ENCODE results near the gene EML2. TPM values are rescaled to one million over a fixed set of nuclear protein-coding genes. Genes with fewer than 3 reads are reported as not detected.

Gene EML2
- total RNA-seq, 2 donors from 2014 or later, result 21.7 to 34.8 TPM

- H3K4me1 ChIP-seq (ENCODE audit: control insufficient read depth in 1 of 2, low read depth in 2 of 2), result peaks cover 0 to 13% of the 10 kb centered on the region in 2 donors
- H3K9me3 ChIP-seq, result no peaks in the 10 kb centered on the region
- no peaks in the 10 kb centered on the region for H3K27me3 ChIP-seq (replicated peaks; ENCODE audit: insufficient read depth)
- no peak for TF ChIP-seq CTCF (IDR thresholded peaks at IDR 0.05)
- no peak overlapping the region for H3K27ac ChIP-seq
- DNase-seq (ENCODE audit: low spot score) (no peak), ATAC-seq (ENCODE audit: insufficient number of reproducible peaks, low FRiP score, low read depth) (no peak)
- no peaks in the 10 kb centered on the region for H3K36me3 ChIP-seq
- H3K4me3 ChIP-seq, result no peak overlapping the region
These were observed 71.6 kb downstream of the EML2 start for GRCh38 chr19:45567609-45568008.

- H3K27ac ChIP-seq, result no peak overlapping the region
- H3K4me1 ChIP-seq (ENCODE audit: control insufficient read depth in 1 of 2, low read depth in 2 of 2), result peaks cover 0 to 4% of the 10 kb centered on the region in 2 donors
- no peak for DNase-seq (ENCODE audit: low spot score)
- H3K27me3 ChIP-seq (replicated peaks; ENCODE audit: insufficient read depth), result no peaks in the 10 kb centered on the region
- no peaks in the 10 kb centered on the region for H3K36me3 ChIP-seq
- no peaks in the 10 kb centered on the region for H3K9me3 ChIP-seq
- no peak for TF ChIP-seq CTCF (IDR thresholded peaks at IDR 0.05)
- no peak overlapping the region for H3K4me3 ChIP-seq
- ATAC-seq (ENCODE audit: insufficient number of reproducible peaks, low FRiP score, low read depth), result no peak
These were observed 74.9 kb downstream of the EML2 start for GRCh38 chr19:45564131-45564780.

- ATAC-seq (ENCODE audit: insufficient number of reproducible peaks, low FRiP score, low read depth) (no peak), DNase-seq (ENCODE audit: low spot score) (no peak)
- H3K36me3 ChIP-seq, result no peaks in the 10 kb centered on the region
- TF ChIP-seq CTCF (IDR thresholded peaks at IDR 0.05), result no peak
- no peaks in the 10 kb centered on the region for H3K9me3 ChIP-seq
- no peaks in the 10 kb centered on the region for H3K27me3 ChIP-seq (replicated peaks; ENCODE audit: insufficient read depth)
- H3K4me1 ChIP-seq (ENCODE audit: control insufficient read depth in 1 of 2, low read depth in 2 of 2), result no peaks in the 10 kb centered on the region
- H3K27ac ChIP-seq, result no peak overlapping the region
- H3K4me3 ChIP-seq, result no peak overlapping the region
These were observed 78.5 kb downstream of the EML2 start for GRCh38 chr19:45560686-45561085.

- ATAC-seq (ENCODE audit: insufficient number of reproducible peaks, low FRiP score, low read depth), result no peak
- Histone ChIP-seq H3K36me3 (no peaks in the 10 kb centered on the region), H3K27ac (no peak overlapping the region), H3K27me3 (replicated peaks; ENCODE audit: insufficient read depth) (no peaks in the 10 kb centered on the region), H3K4me1 (ENCODE audit: control insufficient read depth in 1 of 2, low read depth in 2 of 2) (no peaks in the 10 kb centered on the region), H3K9me3 (no peaks in the 10 kb centered on the region), H3K4me3 (no peak overlapping the region)
- no peak for DNase-seq (ENCODE audit: low spot score)
- no peak for TF ChIP-seq CTCF (IDR thresholded peaks at IDR 0.05)
These were observed 79.2 kb downstream of the EML2 start for GRCh38 chr19:45560038-45560437.

Other genes with a start within 250 kb of the EML2 start
- 100 to 1,000 TPM in 1 of 2 donors, 10 to 100 TPM in 1; 51.2 to 112 TPM for gene PPP1R13L, start 234.3 kb downstream of the EML2 start, total RNA-seq
- 1 to 10 TPM; 2.2 to 9.9 TPM for gene POLR1G, start 232.8 kb downstream of the EML2 start, total RNA-seq
- 100 to 1,000 TPM in 1 of 2 donors, 10 to 100 TPM in 1; 99.8 to 224 TPM for gene ERCC1, start 215.5 kb downstream of the EML2 start, total RNA-seq
- 100 to 1,000 TPM; 126 to 587 TPM for gene FOSB, start 171.4 kb downstream of the EML2 start, total RNA-seq
- gene RTN2, start 142.3 kb downstream of the EML2 start, total RNA-seq, result 10 to 100 TPM; 16.0 to 22.6 TPM
- 1 to 10 TPM; 3.5 to 6.6 TPM for gene PPM1N, start 141.0 kb downstream of the EML2 start, total RNA-seq
- 100 to 1,000 TPM; 208 to 287 TPM for gene VASP, start 131.9 kb downstream of the EML2 start, total RNA-seq
- gene OPA3, start 54.6 kb downstream of the EML2 start, total RNA-seq, result 10 to 100 TPM in 1 of 2 donors, 1 to 10 TPM in 1; 8.4 to 13.1 TPM
- 1 to 10 TPM; 5.1 to 6.6 TPM for gene GPR4, start 37.2 kb downstream of the EML2 start, total RNA-seq
- gene GIPR, start 28.8 kb upstream of the EML2 start, total RNA-seq, result under 1 TPM in 1 of 2 donors, not detected in 1; 0.14 TPM
- gene SNRPD2, start 52.6 kb upstream of the EML2 start, total RNA-seq, result 10 to 100 TPM; 65.7 to 70.1 TPM
- 1 to 10 TPM; 4.6 to 8.8 TPM for gene QPCTL, start 53.3 kb upstream of the EML2 start, total RNA-seq
- gene FBXO46, start 91.5 kb upstream of the EML2 start, total RNA-seq, result 10 to 100 TPM in 1 of 2 donors, 1 to 10 TPM in 1; 9.9 to 15.0 TPM
- gene MEIOSIN, start 94.0 kb upstream of the EML2 start, total RNA-seq, result not detected
- gene SIX5, start 129.9 kb upstream of the EML2 start, total RNA-seq, result 10 to 100 TPM; 15.0 to 29.9 TPM
- gene DMPK, start 143.1 kb upstream of the EML2 start, total RNA-seq, result 100 to 1,000 TPM; 212 to 227 TPM
- gene DMWD, start 153.4 kb upstream of the EML2 start, total RNA-seq, result 10 to 100 TPM; 79.1 to 91.1 TPM
- not detected for gene RSPH6A, start 175.9 kb upstream of the EML2 start, total RNA-seq
- gene SYMPK, start 223.8 kb upstream of the EML2 start, total RNA-seq, result 10 to 100 TPM; 48.8 to 84.7 TPM
- not detected for gene FOXA3, start 224.9 kb upstream of the EML2 start, total RNA-seq
- gene IRF2BP1, start 246.7 kb upstream of the EML2 start, total RNA-seq, result 10 to 100 TPM; 25.0 to 25.5 TPM